ENCODE measurements around the gene TAS2R9.

GRCh38 chr12:10802587-10802986 lies 7.4 kb downstream of the TAS2R9 start, which contains the start of gene TAS2R7:
- TF ChIP-seq EZH2phosphoT487 (IDR thresholded peaks at IDR 0.05; ENCODE audit: low read depth) = no peak
- TF ChIP-seq, protein P1, sequence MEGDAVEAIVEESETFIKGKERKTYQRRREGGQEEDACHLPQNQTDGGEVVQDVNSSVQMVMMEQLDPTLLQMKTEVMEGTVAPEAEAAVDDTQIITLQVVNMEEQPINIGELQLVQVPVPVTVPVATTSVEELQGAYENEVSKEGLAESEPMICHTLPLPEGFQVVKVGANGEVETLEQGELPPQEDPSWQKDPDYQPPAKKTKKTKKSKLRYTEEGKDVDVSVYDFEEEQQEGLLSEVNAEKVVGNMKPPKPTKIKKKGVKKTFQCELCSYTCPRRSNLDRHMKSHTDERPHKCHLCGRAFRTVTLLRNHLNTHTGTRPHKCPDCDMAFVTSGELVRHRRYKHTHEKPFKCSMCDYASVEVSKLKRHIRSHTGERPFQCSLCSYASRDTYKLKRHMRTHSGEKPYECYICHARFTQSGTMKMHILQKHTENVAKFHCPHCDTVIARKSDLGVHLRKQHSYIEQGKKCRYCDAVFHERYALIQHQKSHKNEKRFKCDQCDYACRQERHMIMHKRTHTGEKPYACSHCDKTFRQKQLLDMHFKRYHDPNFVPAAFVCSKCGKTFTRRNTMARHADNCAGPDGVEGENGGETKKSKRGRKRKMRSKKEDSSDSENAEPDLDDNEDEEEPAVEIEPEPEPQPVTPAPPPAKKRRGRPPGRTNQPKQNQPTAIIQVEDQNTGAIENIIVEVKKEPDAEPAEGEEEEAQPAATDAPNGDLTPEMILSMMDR (IDR thresholded peaks at IDR 0.05; ENCODE audit: low read depth, low read length) = no peak
